Omental fat pad (tissue), 4 donors: Measurements from ENCODE around the gene ERI3. TPM values are rescaled to one million over a fixed set of nuclear protein-coding genes. Genes with fewer than 3 reads are reported as not detected.

Experiments used
- ATAC-seq: fragments of 150-250 bp; one replicate; pipeline ENCODE4 v1.9.1; 2016; ENCODE audit warnings: mild to moderate bottlenecking, moderate library complexity; ENCODE audit not compliant: low FRiP score
- DNase-seq: peaks from one replicate; pipeline ENCODE4 v3.0.0-alpha.2; 2019; ENCODE audit warnings: low spot score
- CTCF ChIP-seq, 3 donors: fragments of 450-650 bp; IDR thresholded peaks; one replicate each; pipeline ENCODE4 v1.5.1; 2016 to 2017; ENCODE audit warnings: antibody characterized with exemption in 3 of 3, mild to moderate bottlenecking in 3 of 3, moderate library complexity in 2 of 3
- total RNA-seq, 4 donors: library from RNA; depleted of rRNA; stranded (reverse); fragments of >200 nt; gene quantifications; one replicate each; pipeline ENCODE4 v1.1.0, GENCODE V29; 2016

The ERI3 gene
- total RNA-seq, 4 donors from 2014 or later: 27.6 to 36.3 (median 31.2) TPM

GRCh38 chr1:44361478-44361877 is 6.4 kb upstream of the ERI3 start:
- no peak for DNase-seq
- no peak for ATAC-seq

GRCh38 chr1:44359234-44359935 is 4.3 kb upstream of the ERI3 start:
- no peak for ATAC-seq

More at GRCh38 chr1:44361478-44361877, 6.4 kb upstream of the ERI3 start:
- TF ChIP-seq CTCF (IDR thresholded peaks at IDR 0.05): no peak

GRCh38 chr1:44357710-44358109 is 2.7 kb upstream of the ERI3 start:
- no peak for ATAC-seq
- TF ChIP-seq CTCF (IDR thresholded peaks at IDR 0.05): no peak
- no peak for DNase-seq

More at GRCh38 chr1:44359234-44359935, 4.3 kb upstream of the ERI3 start:
- no peak for DNase-seq
- TF ChIP-seq CTCF (IDR thresholded peaks at IDR 0.05): no peak

GRCh38 chr1:44355582-44356305 is 687 bp upstream of the ERI3 start:
- ATAC-seq: no peak
- no peak for TF ChIP-seq CTCF (IDR thresholded peaks at IDR 0.05)
- DNase-seq: no peak

GRCh38 chr1:44354268-44354839 is 703 bp downstream of the ERI3 start:
- TF ChIP-seq CTCF (IDR thresholded peaks at IDR 0.05): no peak
- DNase-seq (no peak), ATAC-seq (peak; percentile 28)

- ATAC-seq: no peak
- DNase-seq: no peak
- no peak for TF ChIP-seq CTCF (IDR thresholded peaks at IDR 0.05)
Observed at GRCh38 chr1:44353604-44354003, 1.5 kb downstream of the ERI3 start.
